Chondrocyte (in vitro differentiated cells): ENCODE measurements around the gene ZSWIM7. TPM values are rescaled to one million over a fixed set of nuclear protein-coding genes. Genes with fewer than 3 reads are reported as not detected.
A peak's percentile ranks its signal among the peaks of the same experiment; 100 is the strongest.
"Not testable (repeated sequence)": the region's sequence is repeated elsewhere in the genome, so short reads cannot be mapped to it uniquely, and the experiment has no call there.

Source experiments
- DNase-seq: peaks from one replicate; pipeline ENCODE4 v3.0.0; 2021; ENCODE audit warnings: mixed read lengths, low spot score
- H3K27ac Mint-ChIP-seq: one replicate; pipeline ENCODE4 v1.8.0; 2021; ENCODE audit warnings: mild to moderate bottlenecking, moderate library complexity, mixed read lengths; ENCODE audit not compliant: unreplicated experiment
- H3K27me3 Mint-ChIP-seq: 2 replicates; pipeline ENCODE4 v1.8.0; 2021; ENCODE audit warnings: low read depth, mixed read lengths
- H3K36me3 Mint-ChIP-seq: 2 replicates; pipeline ENCODE4 v1.8.0; 2021; ENCODE audit warnings: low read depth, mixed read lengths
- H3K4me1 Mint-ChIP-seq: 2 replicates; pipeline ENCODE4 v1.8.0; 2021; ENCODE audit warnings: low read depth, mild to moderate bottlenecking, mixed read lengths
- H3K4me3 Mint-ChIP-seq: one replicate; pipeline ENCODE4 v1.8.0; 2021; ENCODE audit warnings: mild to moderate bottlenecking, moderate library complexity, mixed read lengths; ENCODE audit not compliant: unreplicated experiment
- H3K9me3 Mint-ChIP-seq: 2 replicates; pipeline ENCODE4 v1.8.0; 2021; ENCODE audit warnings: low read depth, mixed read lengths
- total RNA-seq: library from RNA; stranded (reverse); gene quantifications from 3 replicates; pipeline ENCODE4 v1.2.1, GENCODE V29; 2021
- TF ChIP-seq, protein P1 (sequence below): fragments of 200-600 bp; sonication (generic); IDR thresholded peaks from 2 replicates; pipeline ENCODE4 v1.5.0; 2021; ENCODE audit warnings: antibody characterized with exemption, mild to moderate bottlenecking, moderate library complexity

ZSWIM7 gene
- total RNA-seq, 1 donor from 2014 or later, result 16.7 TPM

DNA sequence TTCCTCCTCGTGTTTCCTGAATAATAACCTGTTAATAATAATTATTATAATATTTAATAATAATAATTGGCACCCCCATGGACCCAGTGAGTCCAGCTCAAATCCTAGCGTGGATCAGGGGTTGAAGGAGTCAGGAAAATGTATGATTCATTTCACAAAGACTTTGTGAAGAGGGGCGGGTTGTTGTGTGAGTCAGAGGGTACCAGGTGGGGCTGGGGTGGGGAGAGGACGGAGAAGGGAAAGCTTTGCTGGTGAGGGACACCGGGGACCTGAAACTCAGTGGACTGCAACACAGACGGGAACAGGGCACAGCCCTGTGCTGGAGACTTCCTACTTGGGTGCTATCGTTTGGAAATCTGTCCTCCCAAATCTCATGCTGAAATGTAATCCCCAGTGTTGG, 57.7 kb downstream of the ZSWIM7 start:
- no peaks in the 10 kb centered on the region for H3K27me3 Mint-ChIP-seq
- H3K4me3 Mint-ChIP-seq, result no peak overlapping the region
- H3K4me1 Mint-ChIP-seq, result peaks cover 15% of the 10 kb centered on the region
- no peaks in the 10 kb centered on the region for H3K36me3 Mint-ChIP-seq
- H3K27ac Mint-ChIP-seq, result no peak overlapping the region
- H3K9me3 Mint-ChIP-seq, result no peaks in the 10 kb centered on the region
- DNase-seq, result no peak
- TF ChIP-seq, protein P1, sequence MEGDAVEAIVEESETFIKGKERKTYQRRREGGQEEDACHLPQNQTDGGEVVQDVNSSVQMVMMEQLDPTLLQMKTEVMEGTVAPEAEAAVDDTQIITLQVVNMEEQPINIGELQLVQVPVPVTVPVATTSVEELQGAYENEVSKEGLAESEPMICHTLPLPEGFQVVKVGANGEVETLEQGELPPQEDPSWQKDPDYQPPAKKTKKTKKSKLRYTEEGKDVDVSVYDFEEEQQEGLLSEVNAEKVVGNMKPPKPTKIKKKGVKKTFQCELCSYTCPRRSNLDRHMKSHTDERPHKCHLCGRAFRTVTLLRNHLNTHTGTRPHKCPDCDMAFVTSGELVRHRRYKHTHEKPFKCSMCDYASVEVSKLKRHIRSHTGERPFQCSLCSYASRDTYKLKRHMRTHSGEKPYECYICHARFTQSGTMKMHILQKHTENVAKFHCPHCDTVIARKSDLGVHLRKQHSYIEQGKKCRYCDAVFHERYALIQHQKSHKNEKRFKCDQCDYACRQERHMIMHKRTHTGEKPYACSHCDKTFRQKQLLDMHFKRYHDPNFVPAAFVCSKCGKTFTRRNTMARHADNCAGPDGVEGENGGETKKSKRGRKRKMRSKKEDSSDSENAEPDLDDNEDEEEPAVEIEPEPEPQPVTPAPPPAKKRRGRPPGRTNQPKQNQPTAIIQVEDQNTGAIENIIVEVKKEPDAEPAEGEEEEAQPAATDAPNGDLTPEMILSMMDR, result no peak

DNA sequence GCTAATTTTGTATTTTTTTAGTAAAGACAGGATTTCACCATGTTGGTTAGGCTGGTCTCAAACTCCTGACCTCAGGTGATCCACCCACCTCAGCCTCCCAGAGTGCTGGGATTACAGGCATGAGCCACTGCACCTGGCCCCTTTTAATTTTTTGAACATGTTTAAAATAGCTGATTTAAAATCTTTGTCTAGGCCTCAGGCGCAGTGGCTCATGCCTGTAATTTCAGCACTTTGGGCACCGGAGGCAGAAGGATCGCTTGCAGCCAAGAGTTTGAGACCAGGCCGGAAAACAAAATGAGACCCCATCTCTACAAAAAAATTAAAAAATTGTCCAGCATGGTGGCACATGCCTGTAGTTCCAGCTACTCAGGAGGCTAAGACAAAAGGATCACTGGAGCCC, 63.0 kb downstream of the ZSWIM7 start:
- not testable (repeated sequence) for H3K4me1 Mint-ChIP-seq, H3K9me3 Mint-ChIP-seq, H3K27me3 Mint-ChIP-seq, DNase-seq, H3K36me3 Mint-ChIP-seq, H3K4me3 Mint-ChIP-seq, H3K27ac Mint-ChIP-seq

DNA sequence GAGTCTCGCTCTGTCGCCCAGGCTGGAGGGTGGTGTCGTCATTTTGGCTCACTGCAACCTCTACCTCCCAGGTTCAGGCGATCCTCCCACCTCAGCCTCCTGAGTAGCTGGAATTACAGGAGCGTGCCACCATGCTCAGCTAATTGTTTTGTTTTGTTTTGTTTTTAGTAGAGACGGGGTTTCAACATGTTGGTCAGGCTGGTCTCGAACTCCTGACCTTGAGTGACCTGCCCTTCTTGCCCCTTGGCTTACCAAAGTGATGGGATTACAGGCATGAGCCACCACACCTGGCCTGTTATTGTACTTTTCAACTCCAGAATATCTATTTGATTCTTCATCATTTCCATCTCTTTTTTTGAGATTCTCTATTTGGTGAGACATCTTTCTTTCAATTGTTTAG, 63.6 kb downstream of the ZSWIM7 start:
- Mint-ChIP-seq H3K36me3 (no peaks in the 10 kb centered on the region), H3K4me1 (no peaks in the 10 kb centered on the region), H3K27ac (no peak overlapping the region), H3K27me3 (no peaks in the 10 kb centered on the region), H3K4me3 (no peak overlapping the region), H3K9me3 (no peaks in the 10 kb centered on the region)
- TF ChIP-seq, protein P1, result no peak
- DNase-seq, result no peak

DNA sequence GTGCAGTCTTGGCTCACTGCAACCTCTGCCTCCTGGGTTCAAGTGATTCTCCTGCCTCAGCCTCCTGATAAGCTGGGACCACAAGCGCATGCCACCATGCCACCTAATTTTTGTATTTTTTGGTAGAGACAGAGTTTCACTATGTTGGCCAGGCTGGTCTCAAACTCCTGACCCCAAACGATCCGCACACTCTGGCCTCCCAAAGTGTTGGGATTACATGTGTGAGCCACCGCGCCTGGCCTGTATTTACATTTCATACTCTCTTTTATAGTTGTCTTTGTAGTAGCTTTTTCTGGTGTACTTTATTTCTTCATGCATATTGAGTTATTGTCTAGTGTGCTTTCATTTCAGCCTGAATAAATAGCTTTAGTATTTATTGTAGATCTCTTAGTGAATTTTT, 64.6 kb downstream of the ZSWIM7 start:
- Mint-ChIP-seq H3K36me3 (no peaks in the 10 kb centered on the region), H3K4me1 (no peaks in the 10 kb centered on the region), H3K27ac (no peak overlapping the region), H3K27me3 (no peaks in the 10 kb centered on the region), H3K9me3 (no peaks in the 10 kb centered on the region), H3K4me3 (no peak overlapping the region)
- DNase-seq, result no peak
- TF ChIP-seq, protein P1, result no peak

DNA sequence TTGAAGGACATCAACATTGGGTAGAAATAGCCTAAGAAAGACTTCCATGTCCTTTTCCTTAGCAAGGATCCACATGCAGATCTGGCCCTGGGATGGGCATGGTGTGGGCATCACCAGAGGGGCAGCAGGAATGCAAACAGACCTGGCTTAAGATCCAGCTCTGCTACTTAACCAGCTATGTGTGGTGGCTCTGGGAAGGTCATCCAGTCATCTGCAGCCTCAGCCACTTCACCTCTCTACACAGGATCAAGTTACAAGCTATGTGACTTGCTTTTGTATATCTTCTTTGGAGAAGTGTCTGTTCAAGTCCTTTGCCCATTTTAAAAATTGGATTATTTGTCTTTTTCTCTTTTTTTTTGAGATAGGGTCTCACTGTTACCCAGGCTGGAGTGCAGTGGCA, 68.1 kb downstream of the ZSWIM7 start:
- no peaks in the 10 kb centered on the region for H3K4me1 Mint-ChIP-seq

DNA sequence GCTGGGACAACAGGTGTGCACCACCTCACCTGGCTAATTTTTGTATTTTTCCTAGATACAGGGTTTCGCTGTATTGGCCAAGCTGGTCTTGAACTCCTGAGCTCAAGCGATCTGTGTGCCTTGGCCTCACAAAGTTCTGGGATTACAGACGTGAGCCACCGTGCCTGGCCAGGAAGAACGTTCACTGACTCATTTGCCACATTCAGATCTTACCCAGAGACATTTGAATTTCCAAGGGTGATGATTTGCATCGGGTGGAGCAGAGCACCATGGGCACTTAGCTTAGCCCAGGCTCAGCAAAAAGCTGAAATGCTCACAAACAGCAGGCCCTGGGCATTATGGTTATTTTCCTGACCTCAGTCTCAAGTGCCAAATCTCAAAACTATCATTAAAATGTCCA, 69.1 kb downstream of the ZSWIM7 start:
- H3K9me3 Mint-ChIP-seq, result no peaks in the 10 kb centered on the region
- H3K4me3 Mint-ChIP-seq, result no peak overlapping the region
- H3K27me3 Mint-ChIP-seq, result peaks cover 8% of the 10 kb centered on the region
- TF ChIP-seq, protein P1, result no peak
- no peaks in the 10 kb centered on the region for H3K36me3 Mint-ChIP-seq
- H3K4me1 Mint-ChIP-seq, result no peaks in the 10 kb centered on the region
- DNase-seq, result peak; percentile 8
- H3K27ac Mint-ChIP-seq, result no peak overlapping the region

More for the DNA sequence above, 68.1 kb downstream of the ZSWIM7 start:
- H3K4me3 Mint-ChIP-seq, result no peak overlapping the region
- TF ChIP-seq, protein P1, result no peak
- H3K36me3 Mint-ChIP-seq, result no peaks in the 10 kb centered on the region
- no peak overlapping the region for H3K27ac Mint-ChIP-seq
- peaks cover 8% of the 10 kb centered on the region for H3K27me3 Mint-ChIP-seq
- no peaks in the 10 kb centered on the region for H3K9me3 Mint-ChIP-seq
- DNase-seq, result peak; percentile 13
